GM19193 (cell line): Measurements from ENCODE around the gene VPS8.

Experiments
- POLR2A ChIP-seq: IDR thresholded peaks from 4 replicates; pipeline ENCODE4 v1.6.1; 2011; ENCODE audit not compliant: insufficient read depth, insufficient read length; ENCODE audit errors: extremely low read depth

The VPS8 gene

DNA sequence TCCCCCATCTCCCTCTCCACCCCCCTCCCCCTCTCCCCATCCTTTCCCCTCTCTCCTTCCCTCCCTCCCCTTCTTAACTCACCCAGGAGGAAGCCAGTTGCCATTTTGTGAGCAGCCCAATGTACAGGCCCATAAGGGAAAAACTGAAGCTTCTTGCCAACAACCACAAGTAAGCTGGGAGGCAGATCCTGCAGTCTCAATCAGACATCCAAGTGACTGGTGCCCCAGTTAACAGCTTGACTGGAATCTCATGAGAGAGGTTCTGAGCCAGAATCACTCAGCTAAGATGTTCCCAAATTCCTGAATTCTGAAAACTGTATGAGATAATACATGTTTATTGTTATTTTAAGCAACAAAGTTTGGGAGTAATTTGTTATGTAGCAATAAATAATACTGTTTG lies 250.2 kb downstream of the VPS8 start:
- no peak for TF ChIP-seq POLR2A

DNA sequence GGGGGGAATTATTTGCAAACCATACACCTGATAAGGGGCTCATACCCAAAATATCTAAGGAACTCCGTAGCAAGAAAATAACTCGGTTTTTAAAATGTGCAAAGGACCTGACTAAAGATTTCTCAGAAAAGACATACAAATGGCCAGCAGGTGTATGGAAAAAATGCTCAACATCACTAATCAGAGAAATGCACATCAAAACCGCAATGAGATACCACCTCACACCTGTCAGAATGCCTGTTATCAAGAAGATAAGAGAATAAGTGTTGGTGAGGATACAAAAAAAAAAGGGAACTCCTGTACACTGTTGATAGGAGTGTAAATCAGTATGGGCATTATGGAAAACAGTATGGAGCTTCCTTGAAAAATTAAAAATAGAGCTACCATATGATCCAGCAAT lies 251.5 kb downstream of the VPS8 start:
- TF ChIP-seq POLR2A, result no peak

DNA sequence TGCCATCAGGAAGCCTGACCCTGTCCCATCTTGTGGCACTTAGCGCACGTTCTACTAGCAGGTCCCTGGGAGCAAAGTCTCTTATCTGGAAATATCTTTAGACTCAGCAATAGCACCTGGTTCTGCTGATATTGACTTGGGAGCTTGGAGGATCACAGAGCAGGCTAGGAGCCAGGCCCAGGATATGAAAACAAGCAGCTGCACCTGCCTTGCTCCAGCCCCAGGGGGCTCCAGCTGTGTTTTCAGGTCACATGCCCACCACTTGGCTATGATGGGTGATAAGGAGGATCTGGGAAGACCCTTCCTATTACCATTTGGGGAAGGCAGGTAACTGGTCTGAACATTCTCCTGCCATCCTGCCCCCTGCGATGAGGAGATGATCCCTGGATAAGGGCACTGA lies 253.1 kb downstream of the VPS8 start:
- TF ChIP-seq POLR2A, result no peak

DNA sequence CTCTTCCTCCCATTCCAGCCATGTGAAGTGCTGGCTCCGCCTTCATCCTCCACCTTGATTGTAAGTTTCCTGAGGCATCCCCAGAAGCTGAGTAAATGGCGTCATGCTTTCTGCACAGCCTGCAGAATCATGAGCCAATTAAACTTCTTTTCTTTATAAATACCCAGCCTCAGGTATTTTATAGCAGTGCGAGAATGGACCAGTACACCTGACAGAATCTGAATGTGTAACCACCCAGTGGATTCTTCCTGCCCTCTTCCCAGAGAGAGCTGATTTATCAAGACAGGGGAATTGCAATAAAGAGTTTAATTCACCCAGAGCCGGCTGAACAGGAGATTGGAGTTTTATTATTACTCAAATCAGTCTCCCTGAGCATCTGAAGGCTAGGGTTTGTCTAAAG lies 254.3 kb downstream of the VPS8 start:
- TF ChIP-seq POLR2A, result no peak

DNA sequence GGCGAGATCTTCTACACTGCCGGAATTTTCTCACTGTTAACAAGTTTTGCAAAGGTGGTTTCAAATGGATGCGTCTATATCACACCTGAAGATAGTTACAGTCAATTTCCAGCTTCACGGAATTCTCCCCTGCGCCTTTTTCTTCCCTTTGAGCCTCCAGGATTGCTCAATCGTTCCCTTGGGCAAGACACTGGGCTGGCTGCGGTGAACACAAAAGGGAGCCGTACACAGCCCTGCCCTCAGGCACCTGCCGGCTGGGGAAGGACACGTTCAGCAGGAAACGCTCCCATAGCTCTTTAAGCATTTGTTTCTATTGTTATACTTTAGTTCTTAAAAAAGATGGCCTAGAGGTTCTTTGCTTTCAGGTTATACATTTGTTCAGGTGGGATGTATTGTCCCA lies 255.2 kb downstream of the VPS8 start:
- no peak for TF ChIP-seq POLR2A

DNA sequence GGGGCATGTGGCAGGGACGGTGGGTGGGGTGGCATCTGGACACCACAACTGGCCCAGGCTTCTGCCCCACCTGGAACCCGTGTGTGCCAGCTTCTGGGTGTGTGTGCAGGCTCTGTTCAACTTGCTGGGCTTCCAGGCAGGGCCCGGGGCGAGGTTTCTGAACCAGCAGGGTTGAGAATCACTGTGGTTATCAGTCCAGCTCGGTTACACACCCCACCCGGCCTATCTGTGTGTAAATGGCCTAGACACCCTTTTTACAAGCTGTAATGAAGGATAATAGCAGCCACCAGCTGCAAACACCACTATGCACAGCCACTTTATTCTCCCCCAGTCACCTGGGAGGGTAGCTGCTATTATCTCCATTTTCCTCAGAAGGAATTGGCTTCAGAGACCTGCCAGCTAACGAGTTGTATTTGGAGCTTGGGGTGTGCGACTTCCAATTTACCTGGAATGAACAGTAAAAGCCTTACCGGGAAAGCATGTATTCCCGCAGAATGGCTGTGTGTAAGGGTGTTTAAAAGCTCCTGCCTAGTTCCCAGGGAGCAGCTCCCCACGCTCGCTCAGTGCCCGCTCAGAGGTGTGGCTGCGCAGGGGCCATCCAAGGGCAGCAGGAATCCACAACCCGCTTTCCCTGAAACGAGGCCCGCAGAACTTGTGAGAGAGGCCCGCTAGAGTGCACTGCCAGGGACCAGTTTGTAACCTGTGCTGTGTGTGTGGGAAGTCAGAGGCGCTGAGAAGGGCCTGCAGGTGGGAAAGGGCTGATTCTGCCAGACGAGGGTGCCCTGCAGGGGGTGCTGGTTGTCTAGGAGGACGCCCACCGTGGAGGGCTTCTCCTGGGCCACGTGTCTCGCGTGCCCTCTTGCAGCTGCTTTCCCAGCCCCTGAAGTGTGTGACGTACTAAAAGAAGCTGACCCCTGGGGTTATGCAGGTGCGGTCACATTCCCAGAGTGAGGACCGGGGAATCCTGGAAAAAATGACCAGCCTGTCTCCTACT lies 257.4 kb downstream of the VPS8 start:
- TF ChIP-seq POLR2A, result no peak

DNA sequence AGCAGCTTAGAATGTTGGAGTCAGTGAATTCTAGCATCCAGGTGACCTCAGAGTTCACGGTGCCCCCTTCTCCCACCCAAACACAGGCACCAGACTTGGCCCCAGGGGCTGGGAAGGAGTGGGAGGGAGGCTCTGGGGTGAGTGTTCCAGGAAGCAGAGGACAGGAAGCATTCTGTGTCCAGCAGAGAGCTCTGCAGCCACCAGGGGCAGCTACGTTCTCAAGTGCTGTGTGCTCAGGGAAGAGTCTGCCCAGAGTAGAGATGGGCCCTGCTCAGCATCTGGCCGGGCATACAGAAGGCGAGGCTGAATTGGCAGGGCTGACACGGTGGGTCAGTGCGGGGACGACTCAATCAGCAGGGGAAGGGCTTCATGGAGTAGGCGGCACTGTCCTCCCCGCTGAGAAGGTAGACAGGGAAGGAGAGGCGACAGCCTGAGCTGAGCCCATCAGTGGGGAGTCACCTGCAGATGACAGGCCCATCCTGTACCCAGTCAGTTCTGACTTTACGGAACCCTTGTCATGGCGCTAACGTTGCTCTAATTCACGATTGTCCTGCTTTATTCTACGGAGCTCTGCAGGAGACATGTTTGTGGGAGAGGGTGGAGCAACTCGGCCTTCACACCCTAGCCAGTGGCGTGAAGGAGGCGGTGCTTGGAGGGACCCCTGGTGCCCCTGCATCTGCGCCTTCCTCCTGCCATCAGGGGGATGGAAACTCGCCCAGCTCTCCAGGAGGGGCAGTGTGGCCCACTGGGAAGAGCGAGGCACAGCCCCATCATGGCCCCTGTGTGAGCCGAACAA lies 258.7 kb downstream of the VPS8 start:
- no peak for TF ChIP-seq POLR2A

DNA sequence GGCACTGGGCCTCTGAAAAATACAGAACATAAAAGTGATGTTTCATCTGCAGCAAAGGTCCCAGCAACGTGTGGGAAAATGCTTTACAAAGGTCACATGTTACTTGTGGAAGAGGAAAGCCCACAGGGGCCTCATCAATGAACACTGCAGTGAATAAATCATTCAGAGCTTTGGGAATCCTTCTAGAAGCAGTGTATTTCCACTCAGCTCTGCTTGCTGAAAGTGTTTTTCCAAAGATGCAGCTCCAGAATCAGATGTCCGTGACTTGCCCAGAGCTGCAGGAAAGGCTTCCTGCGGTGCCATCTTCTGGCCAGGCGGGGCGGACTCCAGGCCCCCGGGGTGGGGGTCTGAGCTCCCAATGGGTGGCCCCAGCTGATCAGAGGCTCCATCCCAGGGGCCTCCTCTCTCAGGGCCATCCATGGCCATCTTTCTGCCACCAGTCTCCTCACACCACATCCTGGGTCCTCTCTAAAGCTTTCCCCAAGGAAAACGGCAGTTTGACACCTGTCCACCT lies 259.4 kb downstream of the VPS8 start:
- TF ChIP-seq POLR2A, result no peak

DNA sequence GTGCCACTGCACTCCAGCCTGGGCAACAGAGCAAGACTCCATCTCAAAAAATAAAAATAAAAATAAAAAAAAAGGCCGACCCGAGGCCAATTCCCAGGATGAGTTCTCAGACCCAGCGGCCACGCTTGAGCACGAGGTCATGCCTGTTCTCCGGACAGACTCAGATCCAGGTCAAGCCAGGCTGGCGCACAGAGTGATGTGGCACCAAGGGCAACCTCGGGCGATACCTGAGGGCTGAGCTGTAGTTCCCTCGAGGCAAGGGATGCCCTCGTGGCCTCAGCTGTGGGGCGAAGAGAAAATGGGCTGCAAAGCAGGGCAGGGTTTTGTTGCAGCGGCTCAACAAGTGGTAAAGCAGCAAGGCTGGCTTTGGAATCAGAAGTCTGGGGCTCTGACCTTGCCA lies 263.6 kb downstream of the VPS8 start:
- no peak for TF ChIP-seq POLR2A

DNA sequence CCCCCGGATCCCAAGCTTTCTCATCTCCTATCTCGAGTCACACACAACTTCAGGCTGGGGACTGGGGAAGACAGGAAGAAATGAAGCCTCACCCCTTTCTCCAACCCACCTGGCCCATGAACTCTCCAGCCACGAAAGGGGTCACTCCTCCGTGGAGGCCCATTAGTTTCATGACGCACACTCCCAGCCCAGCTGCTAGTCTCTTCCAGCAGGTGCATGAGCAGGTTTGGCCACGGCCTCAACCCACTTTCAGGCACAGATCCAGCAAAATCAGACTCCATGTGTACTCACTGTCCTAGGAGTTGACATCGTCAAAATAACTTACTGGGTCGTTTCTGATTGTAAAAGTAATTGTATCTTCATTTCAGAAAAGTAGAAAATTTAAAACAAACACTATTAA lies 264.3 kb downstream of the VPS8 start:
- no peak for TF ChIP-seq POLR2A

DNA sequence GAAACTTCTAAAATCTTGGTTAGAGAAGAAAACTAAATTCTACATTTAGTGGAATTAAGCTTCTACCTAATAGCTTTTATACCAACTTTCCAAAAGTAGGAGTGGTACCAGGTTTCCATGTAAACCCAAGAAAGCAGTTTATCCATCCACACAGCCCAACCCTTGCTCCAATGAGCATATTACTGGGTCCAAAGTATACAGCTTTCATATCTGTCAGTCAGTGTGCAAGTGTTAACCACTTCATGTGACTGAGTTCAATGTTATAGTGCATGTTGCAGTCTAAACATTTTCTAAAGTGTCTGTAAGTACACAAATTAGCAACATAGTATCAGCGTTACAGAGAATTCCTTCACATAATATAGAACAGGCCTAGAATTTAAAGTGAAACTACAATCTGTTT lies 267.7 kb downstream of the VPS8 start:
- no peak for TF ChIP-seq POLR2A

DNA sequence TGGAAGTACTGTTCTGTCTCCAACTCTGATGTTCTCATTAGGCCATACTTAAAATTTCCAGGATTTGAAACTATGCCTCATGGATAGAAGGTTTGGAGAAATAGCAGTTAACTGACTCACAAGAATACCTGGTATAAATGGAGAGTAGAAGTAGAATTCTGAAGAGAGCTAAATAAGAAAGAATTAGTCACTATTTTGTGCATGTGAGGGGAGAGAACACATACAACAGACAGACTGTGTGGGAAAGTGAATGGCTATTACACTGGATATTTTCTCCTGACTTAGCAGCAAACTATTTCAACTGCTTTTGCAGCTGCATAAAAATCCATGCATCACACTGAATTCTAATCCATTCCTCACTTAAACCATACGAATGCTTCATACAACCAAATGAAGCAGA lies 269.6 kb downstream of the VPS8 start:
- no peak for TF ChIP-seq POLR2A

DNA sequence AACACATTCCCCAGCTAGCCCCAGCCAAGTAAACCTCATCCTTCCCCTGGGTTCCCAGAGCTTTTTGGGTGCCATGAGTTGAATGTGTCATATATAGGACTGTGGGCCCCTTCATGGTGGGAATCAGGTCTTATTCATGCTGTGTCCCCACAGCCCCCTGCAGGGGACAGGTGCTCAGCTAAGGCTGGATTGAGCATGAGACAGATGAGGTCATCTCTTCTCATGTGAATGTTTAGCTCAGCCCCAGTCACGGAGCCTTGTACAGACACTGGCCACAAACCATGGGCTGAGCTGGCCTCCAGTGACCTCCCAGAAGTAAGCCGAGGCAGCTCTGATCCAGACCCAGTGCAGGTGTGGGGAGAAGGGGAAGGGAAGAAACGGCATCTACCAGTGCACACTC lies 270.2 kb downstream of the VPS8 start:
- TF ChIP-seq POLR2A, result no peak

DNA sequence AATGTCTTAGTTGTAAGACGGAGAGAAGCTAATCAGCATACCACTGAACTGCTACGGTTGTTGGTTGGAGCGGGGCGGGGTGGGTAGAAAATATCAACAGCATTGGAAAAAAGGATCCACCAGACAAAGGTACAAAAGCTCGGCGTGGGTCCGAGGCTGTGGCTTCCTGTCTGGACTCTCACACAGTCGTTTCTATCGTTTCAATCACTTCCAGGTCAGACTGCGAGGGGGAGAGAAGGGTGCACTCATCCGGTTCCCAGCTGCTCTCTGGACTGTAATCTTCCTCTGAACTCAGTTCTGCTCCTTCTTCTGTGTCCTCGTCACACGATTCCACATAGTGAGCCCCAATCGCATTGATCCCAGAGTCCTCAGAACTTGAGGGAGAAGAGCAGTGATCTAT lies 270.9 kb downstream of the VPS8 start:
- TF ChIP-seq POLR2A, result no peak

DNA sequence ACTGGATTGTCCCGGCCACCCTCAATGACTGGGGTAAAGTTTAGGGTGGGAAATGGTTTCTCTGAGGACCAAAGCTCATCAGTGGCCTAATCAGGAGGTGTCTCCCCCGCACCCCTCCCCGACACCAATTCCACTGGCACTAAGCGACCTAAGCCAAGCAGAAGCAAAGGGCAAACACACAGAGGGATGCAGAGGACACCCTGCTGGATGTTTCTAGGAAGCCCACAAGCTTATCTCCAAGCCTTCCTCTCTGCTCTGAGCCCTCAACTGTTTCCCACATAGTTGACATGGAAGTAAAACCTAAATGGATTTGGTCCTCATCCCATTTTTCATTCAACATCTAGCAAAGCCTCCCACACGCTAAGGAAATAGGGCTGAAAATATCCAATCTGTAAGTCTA lies 272.4 kb downstream of the VPS8 start:
- TF ChIP-seq POLR2A, result no peak
